Measurements from ENCODE around the gene PGM2L1. TPM values are rescaled to one million over a fixed set of nuclear protein-coding genes. Genes with fewer than 3 reads are reported as not detected.
A peak's percentile ranks its signal among the peaks of the same experiment; 100 is the strongest.

PGM2L1 gene
- total RNA-seq, 1 donor from 2014 or later: 15.9 TPM

DNA sequence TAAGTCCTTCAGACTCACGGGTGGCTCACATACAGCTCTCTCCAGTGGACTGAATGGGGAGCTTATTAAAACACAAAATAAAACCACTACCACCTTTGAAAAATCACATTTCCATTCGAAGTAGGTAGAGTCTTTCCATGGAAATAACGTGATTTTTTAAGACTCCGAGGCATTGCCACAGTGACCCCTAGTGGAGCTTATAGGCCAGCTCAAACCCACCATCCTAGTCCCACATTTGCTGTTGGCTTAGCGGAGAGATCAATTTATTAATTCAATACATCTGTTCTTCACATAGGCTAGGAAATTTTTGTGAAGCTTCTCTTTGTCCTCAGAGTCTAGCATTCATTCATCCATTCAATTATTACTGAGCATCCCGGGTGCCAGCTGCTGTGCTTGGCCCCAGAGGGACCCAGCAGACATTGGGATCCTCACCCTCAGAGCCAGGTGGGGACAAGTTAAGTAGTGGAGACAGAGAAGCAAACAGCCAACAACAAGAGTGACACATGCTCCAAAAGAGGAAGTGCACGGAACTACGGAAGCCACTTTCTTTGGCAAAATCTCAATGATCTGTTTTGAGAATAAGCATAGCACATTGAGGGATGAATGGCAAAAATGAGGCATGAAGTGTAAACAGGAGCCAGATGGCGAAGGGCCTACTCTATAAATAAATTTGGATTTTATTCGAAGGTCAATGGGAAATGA lies 76.6 kb downstream of the PGM2L1 start:
- H3K9me3 Mint-ChIP-seq: peaks cover 13% of the 10 kb centered on the region
- H3K4me3 Mint-ChIP-seq: no peak overlapping the region
- H3K9ac ChIP-seq: no peak overlapping the region
- H3K4me3 ChIP-seq: no peak overlapping the region
- H3K27ac ChIP-seq: no peak overlapping the region
- DNase-seq (ENCODE audit: low spot score): peak; percentile 41
- no peaks in the 10 kb centered on the region for H3K79me2 ChIP-seq (ENCODE audit: low read depth)
- H3K27me3 Mint-ChIP-seq (ENCODE audit: insufficient read depth, low read depth): peaks cover 2% of the 10 kb centered on the region
- no peak overlapping the region for H2AFZ ChIP-seq (replicated peaks)
- H3K27ac Mint-ChIP-seq: no peak overlapping the region
- no peak for TF ChIP-seq EZH2 (IDR thresholded peaks at IDR 0.05)
- TF ChIP-seq EZH2phosphoT487 (IDR thresholded peaks at IDR 0.05): no peak
- TF ChIP-seq, protein P1, sequence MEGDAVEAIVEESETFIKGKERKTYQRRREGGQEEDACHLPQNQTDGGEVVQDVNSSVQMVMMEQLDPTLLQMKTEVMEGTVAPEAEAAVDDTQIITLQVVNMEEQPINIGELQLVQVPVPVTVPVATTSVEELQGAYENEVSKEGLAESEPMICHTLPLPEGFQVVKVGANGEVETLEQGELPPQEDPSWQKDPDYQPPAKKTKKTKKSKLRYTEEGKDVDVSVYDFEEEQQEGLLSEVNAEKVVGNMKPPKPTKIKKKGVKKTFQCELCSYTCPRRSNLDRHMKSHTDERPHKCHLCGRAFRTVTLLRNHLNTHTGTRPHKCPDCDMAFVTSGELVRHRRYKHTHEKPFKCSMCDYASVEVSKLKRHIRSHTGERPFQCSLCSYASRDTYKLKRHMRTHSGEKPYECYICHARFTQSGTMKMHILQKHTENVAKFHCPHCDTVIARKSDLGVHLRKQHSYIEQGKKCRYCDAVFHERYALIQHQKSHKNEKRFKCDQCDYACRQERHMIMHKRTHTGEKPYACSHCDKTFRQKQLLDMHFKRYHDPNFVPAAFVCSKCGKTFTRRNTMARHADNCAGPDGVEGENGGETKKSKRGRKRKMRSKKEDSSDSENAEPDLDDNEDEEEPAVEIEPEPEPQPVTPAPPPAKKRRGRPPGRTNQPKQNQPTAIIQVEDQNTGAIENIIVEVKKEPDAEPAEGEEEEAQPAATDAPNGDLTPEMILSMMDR (IDR thresholded peaks at IDR 0.05): peak; percentile 73
- H3K9me3 ChIP-seq (ENCODE audit: low read depth): no peaks in the 10 kb centered on the region
- peaks cover 21% of the 10 kb centered on the region for H3K4me1 Mint-ChIP-seq
- no peaks in the 10 kb centered on the region for H3K27me3 ChIP-seq
- peaks cover 1% of the 10 kb centered on the region for H3K36me3 Mint-ChIP-seq
- no peak overlapping the region for H3K4me2 ChIP-seq
- H4K20me1 ChIP-seq (ENCODE audit: low read depth): no peaks in the 10 kb centered on the region
- H3F3A ChIP-seq (ENCODE audit: low read depth): no peaks in the 10 kb centered on the region
- H3K36me3 ChIP-seq: no peaks in the 10 kb centered on the region
- H3K4me1 ChIP-seq: no peaks in the 10 kb centered on the region

DNA sequence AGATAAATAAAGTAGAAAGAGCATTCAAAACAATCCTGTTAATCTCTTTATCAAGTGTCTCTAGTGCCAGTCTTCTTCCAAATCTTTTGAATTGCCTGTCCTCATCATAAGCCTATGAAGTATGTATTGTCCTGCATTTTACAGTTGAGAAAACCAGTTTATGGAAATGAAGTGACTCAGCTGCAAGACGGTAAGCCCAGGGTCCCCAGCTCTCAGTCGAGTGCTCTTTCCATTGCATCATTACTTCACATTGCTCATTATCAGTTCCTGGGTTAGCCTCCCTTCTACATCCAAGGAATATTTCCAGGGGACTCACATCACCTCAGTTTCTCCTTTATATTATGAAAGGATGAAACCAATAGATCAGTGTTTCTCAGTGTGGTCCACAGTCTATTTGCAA lies 77.7 kb downstream of the PGM2L1 start:
- no peak overlapping the region for H2AFZ ChIP-seq (replicated peaks)
- no peak for TF ChIP-seq EZH2 (IDR thresholded peaks at IDR 0.05)
- no peak for TF ChIP-seq EZH2phosphoT487 (IDR thresholded peaks at IDR 0.05)
- TF ChIP-seq, protein P1 (IDR thresholded peaks at IDR 0.05): no peak
- Mint-ChIP-seq H3K36me3 (peaks cover 1% of the 10 kb centered on the region), H3K4me1 (peaks cover 11% of the 10 kb centered on the region), H3K27me3 (ENCODE audit: insufficient read depth, low read depth) (peaks cover 2% of the 10 kb centered on the region), H3K4me3 (no peak overlapping the region), H3K9me3 (peaks cover 17% of the 10 kb centered on the region), H3K27ac (no peak overlapping the region)
- H3K4me3 ChIP-seq: no peak overlapping the region
- H3F3A ChIP-seq (ENCODE audit: low read depth): no peaks in the 10 kb centered on the region
- no peak overlapping the region for H3K9ac ChIP-seq
- H3K27me3 ChIP-seq: no peaks in the 10 kb centered on the region
- no peaks in the 10 kb centered on the region for H3K79me2 ChIP-seq (ENCODE audit: low read depth)
- no peak overlapping the region for H3K4me2 ChIP-seq
- DNase-seq (ENCODE audit: low spot score): no peak
- no peak overlapping the region for H3K27ac ChIP-seq
- no peaks in the 10 kb centered on the region for H3K36me3 ChIP-seq
- H3K4me1 ChIP-seq: no peaks in the 10 kb centered on the region
- no peaks in the 10 kb centered on the region for H3K9me3 ChIP-seq (ENCODE audit: low read depth)
- H4K20me1 ChIP-seq (ENCODE audit: low read depth): no peaks in the 10 kb centered on the region

DNA sequence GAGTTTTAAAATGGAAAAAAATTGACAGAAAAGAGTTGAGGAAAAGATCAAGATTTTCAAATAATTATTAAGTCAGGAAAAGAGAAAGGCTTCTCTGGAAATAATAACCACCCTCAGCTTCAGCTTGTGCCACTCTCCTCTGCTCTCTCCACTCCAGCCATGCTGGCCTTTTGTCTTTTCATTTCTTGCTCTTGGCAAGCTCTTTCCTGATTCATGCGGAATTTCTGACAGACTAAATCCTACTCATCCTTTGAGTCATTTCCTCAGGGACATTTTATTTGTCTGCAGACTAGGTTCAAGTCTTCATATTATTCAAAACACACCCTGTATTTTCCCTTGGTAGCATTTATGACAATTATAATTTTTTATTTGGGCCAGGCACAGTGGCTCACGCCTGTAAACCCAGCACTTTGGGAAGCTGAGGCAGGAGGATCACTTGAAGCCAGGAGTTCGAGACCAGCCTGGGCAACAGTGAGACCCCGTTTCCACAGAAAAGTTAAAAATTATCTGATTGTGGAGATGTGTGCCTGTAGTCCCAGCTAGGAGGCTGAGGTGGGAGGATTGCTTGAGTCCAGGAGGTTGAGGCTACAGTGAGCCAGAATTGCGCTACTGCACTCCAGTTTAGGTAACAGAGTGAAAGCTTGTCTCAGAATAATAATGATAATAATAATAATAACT lies 79.0 kb downstream of the PGM2L1 start:
- H3K27ac Mint-ChIP-seq: no peak overlapping the region
- H3K27me3 Mint-ChIP-seq (ENCODE audit: insufficient read depth, low read depth): peaks cover 2% of the 10 kb centered on the region
- no peak overlapping the region for H3K4me2 ChIP-seq

More for the DNA sequence above, 79.0 kb downstream of the PGM2L1 start:
- Histone ChIP-seq H4K20me1 (ENCODE audit: low read depth) (no peaks in the 10 kb centered on the region), H3K4me1 (no peaks in the 10 kb centered on the region), H3K9me3 (ENCODE audit: low read depth) (no peaks in the 10 kb centered on the region), H3K27ac (no peak overlapping the region), H3K36me3 (no peaks in the 10 kb centered on the region), H3K79me2 (ENCODE audit: low read depth) (no peaks in the 10 kb centered on the region), H2AFZ (replicated peaks) (no peak overlapping the region), H3F3A (ENCODE audit: low read depth) (no peaks in the 10 kb centered on the region), H3K9ac (no peak overlapping the region), H3K4me3 (no peak overlapping the region), H3K27me3 (no peaks in the 10 kb centered on the region)
- TF ChIP-seq, protein P1 (IDR thresholded peaks at IDR 0.05): no peak
- H3K4me3 Mint-ChIP-seq: no peak overlapping the region
- H3K4me1 Mint-ChIP-seq: peaks cover 9% of the 10 kb centered on the region
- no peak for DNase-seq (ENCODE audit: low spot score)
- H3K9me3 Mint-ChIP-seq: peaks cover 19% of the 10 kb centered on the region
- peaks cover 2% of the 10 kb centered on the region for H3K36me3 Mint-ChIP-seq

Measured in neural progenitor cell (in vitro differentiated cells).